ENCODE data around the gene HTRA3.
"Not testable (repeated sequence)": the region's sequence is repeated elsewhere in the genome, so short reads cannot be mapped to it uniquely, and the experiment has no call there.

The HTRA3 gene

GRCh38 chr4:8343262-8343966 is 73.9 kb downstream of the HTRA3 start:
- no peak for DNase-seq (ENCODE audit: low spot score)

- DNase-seq (ENCODE audit: low spot score): no peak
These were observed 74.4 kb downstream of the HTRA3 start for GRCh38 chr4:8343967-8344331.

- DNase-seq (ENCODE audit: low spot score): no peak
These were observed 74.8 kb downstream of the HTRA3 start for GRCh38 chr4:8344377-8344776.

- no peak for DNase-seq (ENCODE audit: low spot score)
These were observed 75.7 kb downstream of the HTRA3 start for GRCh38 chr4:8345053-8345945.

GRCh38 chr4:8345946-8346814 is 76.6 kb downstream of the HTRA3 start:
- DNase-seq (ENCODE audit: low spot score): no peak

- no peak for DNase-seq (ENCODE audit: low spot score)
These were observed 77.5 kb downstream of the HTRA3 start for GRCh38 chr4:8346838-8347605.

GRCh38 chr4:8347660-8348059 is 78.1 kb downstream of the HTRA3 start:
- no peak for DNase-seq (ENCODE audit: low spot score)

GRCh38 chr4:8348071-8348470 is 78.5 kb downstream of the HTRA3 start:
- no peak for DNase-seq (ENCODE audit: low spot score)

GRCh38 chr4:8349236-8349635 is 79.7 kb downstream of the HTRA3 start:
- DNase-seq (ENCODE audit: low spot score): not testable (repeated sequence)

GRCh38 chr4:8349664-8350236 is 80.2 kb downstream of the HTRA3 start:
- no peak for DNase-seq (ENCODE audit: low spot score)

- no peak for DNase-seq (ENCODE audit: low spot score)
These were observed 80.8 kb downstream of the HTRA3 start for GRCh38 chr4:8350352-8350751.

- no peak for DNase-seq (ENCODE audit: low spot score)
These were observed 81.4 kb downstream of the HTRA3 start for GRCh38 chr4:8350841-8351461.

GRCh38 chr4:8351931-8352367 is 82.4 kb downstream of the HTRA3 start:
- no peak for DNase-seq (ENCODE audit: low spot score)

GRCh38 chr4:8352368-8353157 is 83.0 kb downstream of the HTRA3 start:
- DNase-seq (ENCODE audit: low spot score): no peak

- no peak for DNase-seq (ENCODE audit: low spot score)
These were observed 83.7 kb downstream of the HTRA3 start for GRCh38 chr4:8353158-8353669.

- DNase-seq (ENCODE audit: low spot score): no peak
These were observed 84.4 kb downstream of the HTRA3 start for GRCh38 chr4:8353912-8354453.

- no peak for DNase-seq (ENCODE audit: low spot score)
These were observed 85.8 kb downstream of the HTRA3 start for GRCh38 chr4:8355306-8355705.

- DNase-seq (ENCODE audit: low spot score): no peak
These were observed 86.5 kb downstream of the HTRA3 start for GRCh38 chr4:8355864-8356565.
